H9 (cell line): ENCODE results near the gene ITPKC. TPM values are rescaled to one million over a fixed set of nuclear protein-coding genes. Genes with fewer than 3 reads are reported as not detected.

Source experiments
- DNase-seq: peaks from one replicate; pipeline ENCODE4 v3.0.0-alpha.2; 2017
- H2AFZ ChIP-seq: one replicate; pipeline ENCODE4 v1.6.1; 2013; ENCODE audit warnings: mild to moderate bottlenecking, low read length, control low read depth, moderate library complexity
- H2AK5ac ChIP-seq: 2 replicates; pipeline ENCODE4 v1.6.1; 2013; ENCODE audit warnings: low read length, control low read depth, mixed read lengths; ENCODE audit not compliant: insufficient read length
- H2BK120ac ChIP-seq: one replicate; pipeline ENCODE4 v1.6.1; 2013; ENCODE audit warnings: low read depth, mild to moderate bottlenecking, low read length, control low read depth, inconsistent platforms; ENCODE audit not compliant: poor library complexity, severe bottlenecking
- H2BK12ac ChIP-seq: 2 replicates; pipeline ENCODE4 v1.6.1; 2013; ENCODE audit warnings: low read length, control low read depth, mixed read lengths, low read depth; ENCODE audit not compliant: insufficient read length
- H2BK15ac ChIP-seq: 2 replicates; pipeline ENCODE4 v1.6.1; 2013; ENCODE audit warnings: low read depth, low read length, control low read depth
- H2BK20ac ChIP-seq: one replicate; pipeline ENCODE4 v1.6.1; 2013; ENCODE audit warnings: low read depth, mild to moderate bottlenecking, low read length, control low read depth, inconsistent platforms; ENCODE audit not compliant: poor library complexity, severe bottlenecking
- H2BK5ac ChIP-seq: 2 replicates; pipeline ENCODE4 v1.6.1; 2013; ENCODE audit warnings: low read length, control low read depth, mixed read lengths; ENCODE audit not compliant: insufficient read length
- H3K14ac ChIP-seq: 2 replicates; pipeline ENCODE4 v1.6.1; 2013; ENCODE audit warnings: low read length, control low read depth; ENCODE audit not compliant: insufficient read depth
- H3K18ac ChIP-seq: 2 replicates; pipeline ENCODE4 v1.6.1; 2013; ENCODE audit warnings: low read depth, mild to moderate bottlenecking, mixed read lengths, low read length, control low read depth; ENCODE audit not compliant: insufficient read length
- H3K23ac ChIP-seq: 2 replicates; pipeline ENCODE4 v1.6.1; 2013; ENCODE audit warnings: low read length, control low read depth, mixed read lengths, low read depth; ENCODE audit not compliant: insufficient read length
- H3K23me2 ChIP-seq: 2 replicates; pipeline ENCODE4 v1.6.1; 2013; ENCODE audit warnings: low read depth, mild to moderate bottlenecking, mixed read lengths, low read length, control low read depth; ENCODE audit not compliant: insufficient read length, poor library complexity, severe bottlenecking
- H3K27ac ChIP-seq: 2 replicates; pipeline ENCODE4 v1.5.1; 2013; ENCODE audit warnings: low read length, control low read depth, mixed read lengths, low read depth; ENCODE audit not compliant: insufficient read length
- H3K27me3 ChIP-seq: 2 replicates; pipeline ENCODE4 v1.6.1; 2013; ENCODE audit warnings: low read length, control low read depth, inconsistent platforms; ENCODE audit not compliant: insufficient read depth
- H3K4ac ChIP-seq: 2 replicates; pipeline ENCODE4 v1.6.1; 2013; ENCODE audit warnings: low read depth, mild to moderate bottlenecking, control low read depth, inconsistent platforms, low read length, moderate library complexity
- H3K4me1 ChIP-seq: 2 replicates; pipeline ENCODE4 v1.6.1; 2013; ENCODE audit warnings: low read length, control low read depth, inconsistent platforms; ENCODE audit not compliant: insufficient read depth
- H3K4me2 ChIP-seq: 2 replicates; pipeline ENCODE4 v1.6.1; 2013; ENCODE audit warnings: low read length, control low read depth, mixed read lengths; ENCODE audit not compliant: insufficient read length, insufficient read depth
- H3K56ac ChIP-seq: 2 replicates; pipeline ENCODE4 v1.6.1; 2013; ENCODE audit warnings: low read depth, mild to moderate bottlenecking, mixed read lengths, low read length, control low read depth; ENCODE audit not compliant: insufficient read length
- H3K79me1 ChIP-seq: 2 replicates; pipeline ENCODE4 v1.6.1; 2013; ENCODE audit warnings: low read depth, mild to moderate bottlenecking, moderate library complexity, low read length, control low read depth, inconsistent platforms; ENCODE audit not compliant: insufficient read depth, poor library complexity, severe bottlenecking
- H3K79me2 ChIP-seq: 2 replicates; pipeline ENCODE4 v1.6.1; 2013; ENCODE audit warnings: low read length, control low read depth, inconsistent platforms; ENCODE audit not compliant: insufficient read depth
- H3K9ac ChIP-seq: 2 replicates; pipeline ENCODE4 v1.6.1; 2013; ENCODE audit warnings: low read length, control low read depth, mixed read lengths; ENCODE audit not compliant: insufficient read length; ENCODE audit errors: extremely low read depth
- H3K9me3 ChIP-seq: one replicate; pipeline ENCODE4 v1.6.1; 2013; ENCODE audit warnings: low read depth, low read length, inconsistent platforms; ENCODE audit not compliant: control insufficient read depth
- H3T11ph ChIP-seq: one replicate; pipeline ENCODE4 v1.6.1; 2013; ENCODE audit warnings: mild to moderate bottlenecking, low read length, control low read depth, inconsistent platforms
- H4K20me1 ChIP-seq: one replicate; pipeline ENCODE4 v1.6.1; 2013; ENCODE audit not compliant: control insufficient read depth, insufficient read length, insufficient read depth
- H4K5ac ChIP-seq: 2 replicates; pipeline ENCODE4 v1.6.1; 2013; ENCODE audit warnings: low read depth, mild to moderate bottlenecking, mixed read lengths, low read length, control low read depth; ENCODE audit not compliant: insufficient read length
- H4K8ac ChIP-seq: replicated peaks from 2 replicates; pipeline ENCODE4 v1.6.1; 2013; ENCODE audit warnings: low read length, control low read depth, mixed read lengths, low read depth; ENCODE audit not compliant: insufficient read length
- H4K91ac ChIP-seq: 2 replicates; pipeline ENCODE4 v1.6.1; 2013; ENCODE audit warnings: low read depth, mild to moderate bottlenecking, moderate library complexity, mixed read lengths, low read length, control low read depth; ENCODE audit not compliant: insufficient read length
- H3K27ac Mint-ChIP-seq, 3 experiments: 2 replicates in 2 of 3; 3 replicates in 1 of 3; pipeline ENCODE4 v1.8.0; 2020 to 2021; ENCODE audit warnings: mixed read lengths in 3 of 3, mild to moderate bottlenecking in 1 of 3, moderate library complexity in 1 of 3
- H3K27me3 Mint-ChIP-seq: 2 replicates; pipeline ENCODE4 v1.8.0; 2021; ENCODE audit warnings: low read depth, mild to moderate bottlenecking, moderate library complexity, mixed read lengths
- H3K36me3 Mint-ChIP-seq, 3 experiments: 2 replicates in 2 of 3; 3 replicates in 1 of 3; pipeline ENCODE4 v1.8.0; 2020 to 2021; ENCODE audit warnings: low read depth in 3 of 3, mixed read lengths in 3 of 3; ENCODE audit not compliant: insufficient read depth in 1 of 3
- H3K4me1 Mint-ChIP-seq, 2 experiments: 2 replicates each; pipeline ENCODE4 v1.8.0; 2020; ENCODE audit warnings: mixed read lengths in 2 of 2
- H3K4me3 Mint-ChIP-seq, 2 experiments: 2 replicates in 1 of 2; 3 replicates in 1 of 2; pipeline ENCODE4 v1.8.0; 2020 to 2021; ENCODE audit warnings: mild to moderate bottlenecking in 2 of 2, mixed read lengths in 2 of 2, moderate library complexity in 1 of 2
- H3K9me3 Mint-ChIP-seq, 2 experiments: 2 replicates in 1 of 2; 3 replicates in 1 of 2; pipeline ENCODE4 v1.8.0; 2020; ENCODE audit warnings: mild to moderate bottlenecking in 2 of 2, mixed read lengths in 2 of 2, moderate library complexity in 1 of 2
- CTCF ChIP-seq: fragments of 200-600 bp; sonication (generic); conservative IDR thresholded peaks from 3 replicates; pipeline ENCODE4 v1.8.0; 2021; ENCODE audit warnings: antibody characterized with exemption, mild to moderate bottlenecking
- WGBS: extraction: QIAGEN DNeasy Blood & Tissue Kit; methylation state at CpG from one replicate; pipeline ENCODE4 v1.1.7; 2013; ENCODE audit warnings: missing lambda C conversion rate, low lambda C conversion rate, mixed read lengths; ENCODE audit not compliant: insufficient read length; ENCODE audit errors: extremely low coverage; 5-methylcytosine and 5-hydroxymethylcytosine counted together
- total RNA-seq: library from RNA; stranded (reverse); gene quantifications from 2 replicates; pipeline ENCODE4 v1.2.1, GENCODE V29; 2021

Gene ITPKC
- total RNA-seq, 1 experiment from 2014 or later: 11.2 TPM

- H3T11ph ChIP-seq: no peak overlapping the region
- H2BK20ac ChIP-seq: no peak overlapping the region
- no peak for DNase-seq
- H3K79me1 ChIP-seq: no peaks in the 10 kb centered on the region
- Mint-ChIP-seq H3K36me3 (peaks cover 6 to 42% (median 36%) of the 10 kb centered on the region in 3 experiments; a peak in 6 of 7 replicates), H3K27ac (peak overlapping the region in 2 of 3 experiments; percentile 51 to 92; a peak in 3 of 7 replicates), H3K9me3 (no peaks in the 10 kb centered on the region), H3K4me1 (peaks cover 7 to 8% of the 10 kb centered on the region in 2 experiments), H3K4me3 (no peak overlapping the region; a peak in 1 of 5 replicates), H3K27me3 (no peaks in the 10 kb centered on the region)
- H3K4me1 ChIP-seq: 0 out of 2 replicates have a peak, but pooled peaks cover 2% of the 10 kb centered on the region
- H2AK5ac ChIP-seq: no peak overlapping the region
- H4K5ac ChIP-seq: no peak overlapping the region
- H3K4ac ChIP-seq: no peak overlapping the region
- H3K9ac ChIP-seq: no peak overlapping the region
- no peaks in the 10 kb centered on the region for H4K20me1 ChIP-seq
- H3K27ac ChIP-seq: no peak overlapping the region
- H4K8ac ChIP-seq: no peak overlapping the region
- no peak overlapping the region for H4K91ac ChIP-seq
- H3K4me2 ChIP-seq: no peak overlapping the region
- no peaks in the 10 kb centered on the region for H3K79me2 ChIP-seq
- no peak overlapping the region for H2BK12ac ChIP-seq
- H3K14ac ChIP-seq: no peak overlapping the region
- no peak overlapping the region for H3K56ac ChIP-seq
- no peak overlapping the region for H3K18ac ChIP-seq
- H2BK5ac ChIP-seq: no peak overlapping the region
- no peaks in the 10 kb centered on the region for H3K23me2 ChIP-seq
- no peaks in the 10 kb centered on the region for H3K27me3 ChIP-seq
- no peak overlapping the region for H2BK15ac ChIP-seq
- H2BK120ac ChIP-seq: no peak overlapping the region
- WGBS: no CpG with 5 or more reads among the region's 16 CpGs
- no peak overlapping the region for H3K23ac ChIP-seq
- TF ChIP-seq CTCF: no peak
- H3K9me3 ChIP-seq: no peaks in the 10 kb centered on the region
- H2AFZ ChIP-seq: no peak overlapping the region
These were observed 23.2 kb downstream of the ITPKC start for GRCh38 chr19:40739871-40740703.
